HepG2 (cell line): ENCODE results near the gene APPBP2. TPM values are rescaled to one million over a fixed set of nuclear protein-coding genes. Genes with fewer than 3 reads are reported as not detected.

Source experiments
- ATAC-seq: fragments of 200-7000 bp; cut with Tn5 transposase; 3 replicates; pipeline ENCODE4 v1.9.1; 2020; ENCODE audit warnings: mild to moderate bottlenecking, moderate library complexity
- BruUV-seq: library from RNA; stranded (reverse); fragments of 400-500 nt; replicated peaks from 2 replicates; lab custom pipeline; 2021; lab: Mats Ljungman, UMichigan
- CTCF ChIA-PET: fragments of 300-600 bp; formaldehyde crosslinking; extraction: SDS; loops from one replicate; lab custom pipeline; 2021; ENCODE audit warnings: low total read pairs, inconsistent platforms, low intra/inter-chr PET ratio; lab: Yijun Ruan, JAX
- POLR2A ChIA-PET: fragments of 350-600 bp; sonication (Branson Sonifier 250); formaldehyde crosslinking; loops from one replicate; lab custom pipeline; 2020; ENCODE audit warnings: antibody characterized with exemption, inconsistent platforms; lab: Yijun Ruan, JAX
- DNase-seq: peaks from one replicate; pipeline ENCODE4 v3.0.0-alpha.2; 2015; ENCODE audit warnings: low spot score
- FAIRE-seq: peaks from 3 replicates; lab custom pipeline; 2011; peaks lifted over from hg19 to GRCh38; lab: Jason Lieb, UNC
- H2AFZ ChIP-seq: one replicate; pipeline ENCODE4 v1.6.1; 2011; ENCODE audit warnings: low read length, inconsistent platforms
- H3K27ac ChIP-seq: fragments of 300-600 bp; 3 replicates; pipeline ENCODE4 v1.8.0; 2011; ENCODE audit warnings: mixed run types, mild to moderate bottlenecking, mixed read lengths, low read length, inconsistent platforms; ENCODE audit not compliant: insufficient read depth; ENCODE audit errors: extremely low read length
- H3K27me3 ChIP-seq, 2 experiments: fragments of 200-600 bp in 1 of 2; 2 replicates in 1 of 2; 3 replicates in 1 of 2; pipeline versions ENCODE4 v1.6.0 to v1.8.0; 2011; ENCODE audit warnings: low read length in 2 of 2, mild to moderate bottlenecking in 2 of 2, moderate library complexity in 2 of 2, inconsistent platforms in 1 of 2; ENCODE audit not compliant: insufficient read depth in 2 of 2, control insufficient read depth in 1 of 2
- H3K36me3 ChIP-seq, 2 experiments: fragments of 200-600 bp in 1 of 2; replicated peaks in 1 of 2; 2 replicates in 1 of 2; 3 replicates in 1 of 2; pipeline versions ENCODE4 v1.5.1 to v1.8.0; 2011; ENCODE audit warnings: low read length in 2 of 2, inconsistent platforms in 1 of 2; ENCODE audit not compliant: insufficient read depth in 2 of 2, control insufficient read depth in 1 of 2
- H3K4me1 ChIP-seq: 2 replicates; pipeline ENCODE4 v1.5.1; 2012; ENCODE audit warnings: low read length, inconsistent platforms; ENCODE audit not compliant: insufficient read depth
- H3K4me2 ChIP-seq: 2 replicates; pipeline ENCODE4 v1.6.0; 2011; ENCODE audit warnings: low read depth, low read length, inconsistent platforms
- H3K4me3 ChIP-seq, 3 experiments: fragments of 200-600 bp in 1 of 3; sonication (generic), shearing (Covaris generic) in 1 of 3; replicated peaks in 1 of 3; 2 replicates each; pipeline ENCODE4 v1.5.1; 2011 to 2016; ENCODE audit warnings: low read length in 3 of 3, inconsistent platforms in 2 of 3, low read depth in 2 of 3, mild to moderate bottlenecking in 2 of 3, control low read depth in 1 of 3, mixed read lengths in 1 of 3; ENCODE audit not compliant: insufficient read depth in 1 of 3
- H3K79me2 ChIP-seq: one replicate; pipeline ENCODE4 v1.6.1; 2011; ENCODE audit warnings: low read length, inconsistent platforms; ENCODE audit not compliant: insufficient read depth
- H3K9ac ChIP-seq: 2 replicates; pipeline ENCODE4 v1.6.0; 2011; ENCODE audit warnings: mild to moderate bottlenecking, low read depth, low read length, inconsistent platforms; ENCODE audit not compliant: insufficient read depth
- H3K9me3 ChIP-seq: 2 replicates; pipeline ENCODE4 v1.5.1; 2012; ENCODE audit warnings: mild to moderate bottlenecking, low read length
- H4K20me1 ChIP-seq: 2 replicates; pipeline ENCODE4 v1.6.0; 2011; ENCODE audit warnings: inconsistent platforms, mild to moderate bottlenecking, low read length, moderate library complexity; ENCODE audit not compliant: insufficient read depth
- CHCHD3 ChIP-seq: sonication (generic); formaldehyde crosslinking; IDR thresholded peaks from 2 replicates; pipeline ENCODE4 v1.8.0; 2022; ENCODE audit warnings: mild to moderate bottlenecking, missing genetic modification reagents, moderate library complexity
- HNRNPH1 ChIP-seq: fragments of 200-400 bp; formaldehyde crosslinking; optimal IDR thresholded peaks from 2 replicates; pipeline ENCODE3; 2017; ENCODE audit warnings: mild to moderate bottlenecking, low read depth, low read length
- HOXA5 ChIP-seq: sonication (generic); formaldehyde crosslinking; IDR thresholded peaks from 2 replicates; pipeline ENCODE4 v1.4.0; 2020; ENCODE audit warnings: missing genetic modification reagents
- MED13 ChIP-seq: sonication (generic); formaldehyde crosslinking; IDR thresholded peaks from 2 replicates; pipeline ENCODE4 v1.5.0; 2020; ENCODE audit warnings: missing genetic modification reagents
- NCOA5 ChIP-seq: sonication (generic); formaldehyde crosslinking; IDR thresholded peaks from 2 replicates; pipeline ENCODE4 v1.4.0; 2020; ENCODE audit warnings: missing genetic modification reagents
- NR2F2 ChIP-seq: IDR thresholded peaks from 2 replicates; pipeline ENCODE4 v1.6.1; 2012; ENCODE audit warnings: low read depth, inconsistent platforms, borderline replicate concordance
- ZNF788 ChIP-seq: sonication (generic); formaldehyde crosslinking; IDR thresholded peaks from 2 replicates; pipeline ENCODE4 v1.5.0; 2020; ENCODE audit warnings: mild to moderate bottlenecking, missing genetic modification reagents, borderline replicate concordance
- WGBS: methylation state at CpG from one replicate; pipeline ENCODE4 v1.1.6; 2017; ENCODE audit warnings: low lambda C conversion rate; 5-methylcytosine and 5-hydroxymethylcytosine counted together
- in situ Hi-C: cut with HindIII; loops from 2 replicates; pipeline ENCODE4 v1.10.0; 2017; ENCODE audit warnings: low pct_unique_long_range_greater_than_20kb; ENCODE audit not compliant: extremely low pct_ligation_motif_present
- intact Hi-C: fragments of 100-400 bp; cut with micrococcal nuclease; formaldehyde crosslinking; loops from one replicate; pipeline ENCODE4 v1.10.0; 2022; ENCODE audit not compliant: unreplicated experiment
- polyA plus RNA-seq, 8 experiments: library from polyadenylated mRNA; depleted of rRNA in 3 of 8; stranded (reverse) in 7 of 8; unstranded in 1 of 8; fragments of >200 nt; fragmentation: Illumina TruSeq in 4 of 8; extraction: Trizol in 4 of 8; gene quantifications; 2 replicates each; pipeline versions ENCODE4 v1.2.1 to v1.2.3, GENCODE V29; 2011 to 2016; ENCODE audit warnings: low read depth in 4 of 8, missing spikeins in 1 of 8, mixed read lengths in 1 of 8; ENCODE audit not compliant: insufficient read depth in 1 of 8
- total RNA-seq, 5 experiments: library from RNA; depleted of rRNA; stranded (reverse); fragments of >200 nt; fragmentation: Illumina TruSeq; extraction: Trizol; gene quantifications; 2 replicates each; pipeline ENCODE4 v1.2.3, GENCODE V29; 2016; ENCODE audit warnings: low read depth in 1 of 5
- TF ChIP-seq, protein P1 (sequence below): sonication (generic); formaldehyde crosslinking; IDR thresholded peaks from 2 replicates; pipeline ENCODE4 v1.8.0; 2022; ENCODE audit warnings: mild to moderate bottlenecking, missing genetic modification reagents
- TF ChIP-seq, protein P2 (sequence below), 2 experiments: sonication (generic) in 1 of 2; formaldehyde crosslinking in 1 of 2; IDR thresholded peaks; 2 replicates each; pipeline versions ENCODE4 v1.5.1 to v1.6.1; 2011 to 2020; ENCODE audit warnings: borderline replicate concordance in 1 of 2, low read depth in 1 of 2, low read length in 1 of 2, mild to moderate bottlenecking in 1 of 2, missing genetic modification reagents in 1 of 2, moderate library complexity in 1 of 2
- TF ChIP-seq, protein P3 (sequence below): sonication (generic); formaldehyde crosslinking; IDR thresholded peaks from 2 replicates; pipeline ENCODE4 v1.8.0; 2022; ENCODE audit warnings: mild to moderate bottlenecking, missing genetic modification reagents; ENCODE audit not compliant: insufficient replicate concordance

The APPBP2 gene
- total and polyA plus RNA-seq, 2 of the 13 experiments (the other 11 are each of a cell fraction or from before 2014, with no cell fraction given): 17.5 to 45.8 TPM

DNA sequence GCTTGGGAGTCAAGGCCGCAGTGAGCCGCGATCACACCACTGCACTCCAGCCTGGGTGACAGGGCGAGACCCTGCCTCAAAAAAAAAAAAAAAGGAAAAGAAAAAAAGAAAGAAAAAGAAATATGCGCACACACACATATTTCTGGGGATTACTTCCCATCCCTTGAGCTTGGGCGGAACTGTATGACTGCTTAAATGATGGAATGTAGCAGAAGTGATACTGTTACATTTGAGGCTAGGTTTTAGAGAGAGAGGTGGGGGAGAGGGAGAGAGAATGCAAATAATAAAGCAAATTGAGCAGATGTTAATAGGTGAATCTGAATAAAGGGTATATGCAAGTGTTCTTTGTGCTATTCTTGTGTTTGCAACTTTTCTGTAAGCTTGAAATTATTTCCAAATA is 122.1 kb downstream of the APPBP2 start (continued):
- TF ChIP-seq, protein P1, sequence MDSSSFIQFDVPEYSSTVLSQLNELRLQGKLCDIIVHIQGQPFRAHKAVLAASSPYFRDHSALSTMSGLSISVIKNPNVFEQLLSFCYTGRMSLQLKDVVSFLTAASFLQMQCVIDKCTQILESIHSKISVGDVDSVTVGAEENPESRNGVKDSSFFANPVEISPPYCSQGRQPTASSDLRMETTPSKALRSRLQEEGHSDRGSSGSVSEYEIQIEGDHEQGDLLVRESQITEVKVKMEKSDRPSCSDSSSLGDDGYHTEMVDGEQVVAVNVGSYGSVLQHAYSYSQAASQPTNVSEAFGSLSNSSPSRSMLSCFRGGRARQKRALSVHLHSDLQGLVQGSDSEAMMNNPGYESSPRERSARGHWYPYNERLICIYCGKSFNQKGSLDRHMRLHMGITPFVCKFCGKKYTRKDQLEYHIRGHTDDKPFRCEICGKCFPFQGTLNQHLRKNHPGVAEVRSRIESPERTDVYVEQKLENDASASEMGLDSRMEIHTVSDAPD (CRISPR knock-in tag): no peak
- TF ChIP-seq HOXA5 (CRISPR knock-in tag) (no peak), CHCHD3 (no peak), HNRNPH1 (no peak), NR2F2 (no peak), ZNF788 (CRISPR knock-in tag) (no peak)
- TF ChIP-seq, protein P2, sequence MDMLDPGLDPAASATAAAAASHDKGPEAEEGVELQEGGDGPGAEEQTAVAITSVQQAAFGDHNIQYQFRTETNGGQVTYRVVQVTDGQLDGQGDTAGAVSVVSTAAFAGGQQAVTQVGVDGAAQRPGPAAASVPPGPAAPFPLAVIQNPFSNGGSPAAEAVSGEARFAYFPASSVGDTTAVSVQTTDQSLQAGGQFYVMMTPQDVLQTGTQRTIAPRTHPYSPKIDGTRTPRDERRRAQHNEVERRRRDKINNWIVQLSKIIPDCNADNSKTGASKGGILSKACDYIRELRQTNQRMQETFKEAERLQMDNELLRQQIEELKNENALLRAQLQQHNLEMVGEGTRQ (IDR thresholded peaks at IDR 0.05; ENCODE audit: low read depth, low read length): no peak
- TF ChIP-seq, protein P2 (CRISPR knock-in tag; IDR thresholded peaks at IDR 0.05; ENCODE audit: borderline replicate concordance): no peak

DNA sequence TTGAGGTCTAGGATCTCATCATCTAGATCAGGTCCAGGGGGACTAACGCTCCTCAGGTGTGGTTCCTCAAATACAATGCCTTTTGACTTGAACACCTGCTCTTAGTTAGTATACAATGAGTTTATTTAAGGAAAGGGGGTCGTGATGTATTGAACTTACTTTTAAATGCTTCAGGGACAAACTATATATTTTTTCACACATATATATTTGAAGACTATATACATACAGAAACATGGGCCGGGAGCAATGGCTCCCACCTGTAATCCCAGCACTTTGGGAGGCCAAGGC is 122.6 kb downstream of the APPBP2 start:
- Histone ChIP-seq H3K36me3 (no peaks in the 10 kb centered on the region), H3K4me1 (peaks cover 25% of the 10 kb centered on the region), H3K79me2 (no peaks in the 10 kb centered on the region), H3K9ac (no peak overlapping the region), H4K20me1 (no peaks in the 10 kb centered on the region), H3K9me3 (no peaks in the 10 kb centered on the region), H3K27ac (no peak overlapping the region), H2AFZ (no peak overlapping the region), H3K27me3 (no peaks in the 10 kb centered on the region), H3K4me2 (no peak overlapping the region), H3K4me3 (no peak overlapping the region)
- ATAC-seq: no peak
- no peak for DNase-seq
- CTCF ChIA-PET: no interaction called here
- WGBS: 57% methylated on average over 3 of the region's 3 CpGs
- in situ Hi-C loops (no loop called here), intact Hi-C loops (no loop called here)
- POLR2A ChIA-PET: interaction anchor here (5.2 kb wide), 1 partner anchor 12 kb away, joined by 30 read pairs; the partner anchor contains the start of gene USP32
- TF ChIP-seq NCOA5: no peak
- TF ChIP-seq, protein P3, sequence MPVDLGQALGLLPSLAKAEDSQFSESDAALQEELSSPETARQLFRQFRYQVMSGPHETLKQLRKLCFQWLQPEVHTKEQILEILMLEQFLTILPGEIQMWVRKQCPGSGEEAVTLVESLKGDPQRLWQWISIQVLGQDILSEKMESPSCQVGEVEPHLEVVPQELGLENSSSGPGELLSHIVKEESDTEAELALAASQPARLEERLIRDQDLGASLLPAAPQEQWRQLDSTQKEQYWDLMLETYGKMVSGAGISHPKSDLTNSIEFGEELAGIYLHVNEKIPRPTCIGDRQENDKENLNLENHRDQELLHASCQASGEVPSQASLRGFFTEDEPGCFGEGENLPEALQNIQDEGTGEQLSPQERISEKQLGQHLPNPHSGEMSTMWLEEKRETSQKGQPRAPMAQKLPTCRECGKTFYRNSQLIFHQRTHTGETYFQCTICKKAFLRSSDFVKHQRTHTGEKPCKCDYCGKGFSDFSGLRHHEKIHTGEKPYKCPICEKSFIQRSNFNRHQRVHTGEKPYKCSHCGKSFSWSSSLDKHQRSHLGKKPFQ (CRISPR knock-in tag): peak; percentile 30
- no peak for TF ChIP-seq MED13 (CRISPR knock-in tag)
- no TSS peak for BruUV-seq
- no peak for FAIRE-seq
